PFSK-1 (cell line): ENCODE results near the gene SLC6A5.

Experiments used
- FOXP2 ChIP-seq: optimal IDR thresholded peaks from 2 replicates; pipeline ENCODE3; 2011; ENCODE audit warnings: borderline replicate concordance, control low read depth, inconsistent platforms; ENCODE audit not compliant: insufficient read depth; ENCODE audit errors: extremely low read length, extremely low read depth
- POLR2AphosphoS5 ChIP-seq: IDR thresholded peaks from 2 replicates; pipeline ENCODE4 v1.6.1; 2012; ENCODE audit warnings: low read depth, mild to moderate bottlenecking, control low read depth, low read length, moderate library complexity
- SIN3A ChIP-seq: IDR thresholded peaks from 2 replicates; pipeline ENCODE4 v1.6.1; 2012; ENCODE audit warnings: mild to moderate bottlenecking, low read length, moderate library complexity, borderline replicate concordance; ENCODE audit not compliant: insufficient read depth
- TAF1 ChIP-seq: IDR thresholded peaks from 2 replicates; pipeline ENCODE4 v1.6.1; 2012; ENCODE audit warnings: low read length, control low read depth, borderline replicate concordance; ENCODE audit not compliant: insufficient read depth
- TF ChIP-seq, protein P1 (sequence below), 2 experiments: IDR thresholded peaks; 2 replicates each; pipeline versions ENCODE4 v1.6.1 to v1.8.0; 2011 to 2012; ENCODE audit warnings: low read depth in 2 of 2, low read length in 2 of 2, control low read depth in 1 of 2, inconsistent platforms in 1 of 2, mild to moderate bottlenecking in 1 of 2, moderate library complexity in 1 of 2; ENCODE audit not compliant: insufficient read depth in 1 of 2

Gene SLC6A5

DNA sequence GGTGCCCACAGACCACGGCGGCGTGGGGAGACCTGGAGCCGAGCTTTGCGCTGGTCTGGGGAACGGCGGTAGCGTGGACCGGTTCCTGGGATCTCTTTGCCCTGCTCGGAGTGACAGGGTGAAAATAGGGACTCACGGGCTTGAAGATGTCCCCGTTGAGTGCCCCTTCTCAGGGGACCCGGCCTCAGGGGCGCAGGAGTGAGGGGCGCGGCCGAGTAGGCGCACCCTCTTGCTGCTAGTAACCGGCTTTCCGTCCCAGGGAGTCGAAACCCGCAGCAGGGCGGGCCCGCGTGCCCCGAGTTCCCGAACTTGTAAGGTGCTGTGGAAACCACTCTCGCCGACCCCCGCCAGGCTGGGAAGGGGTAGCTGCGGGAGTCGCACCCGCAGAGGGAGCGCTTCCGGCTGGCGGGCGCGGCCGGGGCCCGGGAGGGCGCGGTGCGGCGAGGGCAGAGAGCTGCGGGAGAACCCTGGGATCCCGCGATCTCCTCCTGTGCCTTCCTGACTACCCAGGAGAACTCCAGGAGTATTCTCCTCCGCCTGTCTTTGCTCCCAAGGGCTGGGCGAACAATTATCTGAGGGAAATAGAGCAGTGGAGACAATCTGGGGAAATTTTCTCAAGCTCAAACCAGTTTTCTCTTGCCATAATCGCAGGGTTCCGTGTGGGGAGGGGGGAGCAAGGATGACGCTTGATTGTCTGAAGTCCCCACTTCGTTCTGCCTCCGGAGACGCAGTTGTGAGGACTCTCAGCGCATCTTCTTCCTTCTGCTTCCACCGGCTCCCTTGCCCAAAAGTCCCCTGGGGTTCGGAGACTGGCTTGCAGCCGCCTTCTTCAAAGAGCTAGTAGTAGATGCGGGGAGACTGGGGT, 70.6 kb downstream of the SLC6A5 start:
- TF ChIP-seq SIN3A (no peak), POLR2AphosphoS5 (no peak), FOXP2 (no peak), TAF1 (no peak)
- TF ChIP-seq, protein P1, sequence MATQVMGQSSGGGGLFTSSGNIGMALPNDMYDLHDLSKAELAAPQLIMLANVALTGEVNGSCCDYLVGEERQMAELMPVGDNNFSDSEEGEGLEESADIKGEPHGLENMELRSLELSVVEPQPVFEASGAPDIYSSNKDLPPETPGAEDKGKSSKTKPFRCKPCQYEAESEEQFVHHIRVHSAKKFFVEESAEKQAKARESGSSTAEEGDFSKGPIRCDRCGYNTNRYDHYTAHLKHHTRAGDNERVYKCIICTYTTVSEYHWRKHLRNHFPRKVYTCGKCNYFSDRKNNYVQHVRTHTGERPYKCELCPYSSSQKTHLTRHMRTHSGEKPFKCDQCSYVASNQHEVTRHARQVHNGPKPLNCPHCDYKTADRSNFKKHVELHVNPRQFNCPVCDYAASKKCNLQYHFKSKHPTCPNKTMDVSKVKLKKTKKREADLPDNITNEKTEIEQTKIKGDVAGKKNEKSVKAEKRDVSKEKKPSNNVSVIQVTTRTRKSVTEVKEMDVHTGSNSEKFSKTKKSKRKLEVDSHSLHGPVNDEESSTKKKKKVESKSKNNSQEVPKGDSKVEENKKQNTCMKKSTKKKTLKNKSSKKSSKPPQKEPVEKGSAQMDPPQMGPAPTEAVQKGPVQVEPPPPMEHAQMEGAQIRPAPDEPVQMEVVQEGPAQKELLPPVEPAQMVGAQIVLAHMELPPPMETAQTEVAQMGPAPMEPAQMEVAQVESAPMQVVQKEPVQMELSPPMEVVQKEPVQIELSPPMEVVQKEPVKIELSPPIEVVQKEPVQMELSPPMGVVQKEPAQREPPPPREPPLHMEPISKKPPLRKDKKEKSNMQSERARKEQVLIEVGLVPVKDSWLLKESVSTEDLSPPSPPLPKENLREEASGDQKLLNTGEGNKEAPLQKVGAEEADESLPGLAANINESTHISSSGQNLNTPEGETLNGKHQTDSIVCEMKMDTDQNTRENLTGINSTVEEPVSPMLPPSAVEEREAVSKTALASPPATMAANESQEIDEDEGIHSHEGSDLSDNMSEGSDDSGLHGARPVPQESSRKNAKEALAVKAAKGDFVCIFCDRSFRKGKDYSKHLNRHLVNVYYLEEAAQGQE (IDR thresholded peaks at IDR 0.05; ENCODE audit: insufficient read depth in 1 of 2, low read depth in 2 of 2, low read length in 2 of 2) = no peak

DNA sequence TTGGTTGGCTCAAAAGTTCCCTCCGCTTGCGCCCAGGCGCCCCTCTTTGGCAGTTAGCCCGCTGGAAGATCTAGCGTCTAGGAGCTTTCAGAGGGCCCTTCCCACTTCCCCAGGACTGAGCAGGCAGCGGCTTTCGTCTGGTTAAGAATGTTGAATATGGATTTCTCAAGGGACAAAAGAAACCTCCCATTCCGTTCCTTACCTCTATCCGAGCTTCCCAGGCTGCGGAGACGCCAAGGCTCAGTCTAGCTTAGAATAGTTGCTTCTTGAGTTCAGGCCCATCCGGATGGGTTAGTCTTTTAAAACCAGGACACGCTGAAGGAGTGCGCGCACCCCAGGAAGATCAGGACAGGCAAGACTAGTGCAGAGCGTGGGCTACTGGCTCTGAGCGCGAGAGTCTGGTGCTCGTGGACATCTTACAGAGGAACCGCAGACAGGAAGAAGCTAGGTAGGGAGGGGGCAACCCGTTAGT, 71.6 kb downstream of the SLC6A5 start:
- TF ChIP-seq FOXP2 (no peak), TAF1 (no peak), POLR2AphosphoS5 (no peak), SIN3A (no peak)
- TF ChIP-seq, protein P1 (IDR thresholded peaks at IDR 0.05; ENCODE audit: insufficient read depth in 1 of 2, low read depth in 2 of 2, low read length in 2 of 2) = no peak

DNA sequence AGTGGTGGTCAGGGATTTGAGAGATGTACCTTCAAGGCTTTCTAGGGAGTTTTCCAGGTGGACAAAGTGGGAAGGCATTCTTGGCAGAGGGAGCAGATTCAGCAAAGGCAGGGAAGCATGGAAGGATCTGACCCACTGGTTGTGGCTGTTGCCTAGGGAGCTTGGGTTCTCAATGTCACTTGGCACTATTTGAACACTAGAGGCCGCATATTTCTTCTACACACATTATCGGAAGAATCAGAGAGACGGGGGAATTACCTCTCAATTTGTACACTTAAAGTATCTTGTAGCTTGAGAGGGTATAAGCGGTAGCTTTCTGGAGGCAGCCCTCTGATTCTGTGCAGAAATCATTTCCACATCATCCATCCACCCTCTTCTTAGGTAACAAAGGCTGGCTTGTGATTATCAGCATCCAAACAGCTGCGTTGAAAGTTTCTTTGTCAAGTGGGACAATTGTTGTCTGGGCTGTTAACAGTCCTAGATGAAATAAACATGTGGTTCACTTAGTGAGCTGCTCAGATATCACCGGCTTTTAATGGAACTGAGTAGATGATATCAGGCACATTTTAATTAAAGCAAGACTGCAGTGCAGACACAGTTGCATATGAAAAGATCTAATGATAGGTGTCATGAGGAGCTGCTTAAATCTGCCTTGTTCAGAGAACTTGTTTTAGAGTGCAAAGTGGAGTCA, 72.6 kb downstream of the SLC6A5 start:
- TF ChIP-seq, protein P1 (IDR thresholded peaks at IDR 0.05; ENCODE audit: insufficient read depth in 1 of 2, low read depth in 2 of 2, low read length in 2 of 2) = no peak
- no peak for TF ChIP-seq SIN3A
- no peak for TF ChIP-seq TAF1

DNA sequence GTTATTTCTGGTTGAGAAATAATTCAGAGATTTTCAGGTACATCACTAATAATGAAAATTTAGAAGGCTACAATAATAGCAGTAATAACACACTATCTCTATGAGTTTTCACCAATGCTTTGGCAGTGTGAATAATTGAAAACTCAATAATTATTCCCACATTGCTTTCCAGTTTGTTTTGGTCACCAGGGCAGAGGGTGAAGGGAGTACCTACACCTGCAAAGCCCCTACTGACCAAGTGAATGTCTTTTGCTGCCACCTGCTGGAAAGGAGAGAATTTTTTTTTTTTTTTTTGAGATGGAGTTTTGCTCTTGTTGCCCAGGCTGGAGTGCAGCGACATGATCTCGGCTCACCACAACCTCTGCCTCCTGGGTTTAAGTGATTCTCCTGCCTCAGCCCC, 73.2 kb downstream of the SLC6A5 start:
- TF ChIP-seq, protein P1 (IDR thresholded peaks at IDR 0.05; ENCODE audit: insufficient read depth in 1 of 2, low read depth in 2 of 2, low read length in 2 of 2) = no peak
- TF ChIP-seq FOXP2 (no peak), POLR2AphosphoS5 (no peak), SIN3A (no peak), TAF1 (no peak)
